Prostate gland (tissue), 2 donors: ENCODE data around the gene MLYCD.

ENCODE experiments used
- POLR2A ChIP-seq: fragments of 450-650 bp; IDR thresholded peaks from one replicate; pipeline ENCODE4 v1.6.1; 2016; ENCODE audit warnings: antibody characterized with exemption, mild to moderate bottlenecking
- TF ChIP-seq, protein P1 (sequence below), 4 experiments: fragments of 200-600 bp in 2 of 4; fragments of 450-650 bp in 2 of 4; sonication (generic) in 2 of 4; IDR thresholded peaks; 1 replicate in 3 of 4; 2 replicates in 1 of 4; pipeline ENCODE4 v1.5.1; 2016 to 2019; ENCODE audit warnings: antibody characterized with exemption in 4 of 4, mild to moderate bottlenecking in 2 of 4, moderate library complexity in 2 of 4

DNA sequence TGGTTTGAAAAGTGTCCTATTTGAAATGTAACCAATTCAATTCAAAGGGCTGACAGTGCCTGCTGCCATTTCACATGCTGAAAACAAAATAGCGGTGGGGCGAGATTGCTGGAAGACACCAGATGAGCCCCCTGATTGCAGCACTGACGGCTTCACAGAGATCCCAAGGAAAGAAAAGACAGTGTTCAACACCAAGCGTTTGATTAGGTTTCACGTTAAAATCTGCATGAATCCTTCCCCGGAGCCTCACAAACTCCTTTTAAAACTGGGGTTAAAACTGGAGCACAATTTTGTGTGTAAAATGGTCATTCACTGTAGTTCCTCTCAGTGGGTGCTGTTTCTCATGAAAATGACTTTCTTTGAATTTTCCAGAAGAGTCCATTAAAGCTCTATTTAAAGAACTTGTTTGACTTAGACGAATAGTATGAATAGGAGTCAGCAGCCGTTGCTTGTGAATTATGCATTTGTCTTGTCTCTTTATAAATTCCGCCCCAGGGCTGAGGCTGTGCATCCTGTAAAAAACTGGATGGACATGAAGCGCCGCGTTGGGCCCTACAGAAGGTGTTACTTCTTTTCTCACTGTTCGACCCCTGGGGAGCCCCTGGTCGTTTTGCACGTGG is 8.8 kb downstream of the MLYCD start:
- TF ChIP-seq, protein P1, sequence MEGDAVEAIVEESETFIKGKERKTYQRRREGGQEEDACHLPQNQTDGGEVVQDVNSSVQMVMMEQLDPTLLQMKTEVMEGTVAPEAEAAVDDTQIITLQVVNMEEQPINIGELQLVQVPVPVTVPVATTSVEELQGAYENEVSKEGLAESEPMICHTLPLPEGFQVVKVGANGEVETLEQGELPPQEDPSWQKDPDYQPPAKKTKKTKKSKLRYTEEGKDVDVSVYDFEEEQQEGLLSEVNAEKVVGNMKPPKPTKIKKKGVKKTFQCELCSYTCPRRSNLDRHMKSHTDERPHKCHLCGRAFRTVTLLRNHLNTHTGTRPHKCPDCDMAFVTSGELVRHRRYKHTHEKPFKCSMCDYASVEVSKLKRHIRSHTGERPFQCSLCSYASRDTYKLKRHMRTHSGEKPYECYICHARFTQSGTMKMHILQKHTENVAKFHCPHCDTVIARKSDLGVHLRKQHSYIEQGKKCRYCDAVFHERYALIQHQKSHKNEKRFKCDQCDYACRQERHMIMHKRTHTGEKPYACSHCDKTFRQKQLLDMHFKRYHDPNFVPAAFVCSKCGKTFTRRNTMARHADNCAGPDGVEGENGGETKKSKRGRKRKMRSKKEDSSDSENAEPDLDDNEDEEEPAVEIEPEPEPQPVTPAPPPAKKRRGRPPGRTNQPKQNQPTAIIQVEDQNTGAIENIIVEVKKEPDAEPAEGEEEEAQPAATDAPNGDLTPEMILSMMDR (IDR thresholded peaks at IDR 0.05), result no peak
- no peak for TF ChIP-seq POLR2A
